Activated CD8-positive, alpha-beta T cell treated with anti-CD3 and anti-CD28 coated beads, Interleukin-2, amount 10 ng/mL, durations not matched to agents 7 days and 5 days (primary cell): ENCODE measurements around the gene OR9Q1. TPM values are rescaled to one million over a fixed set of nuclear protein-coding genes. Genes with fewer than 3 reads are reported as not detected.
"Not testable (repeated sequence)": the region's sequence is repeated elsewhere in the genome, so short reads cannot be mapped to it uniquely, and the experiment has no call there.

Experiments used
- ATAC-seq: fragments of 150-1000 bp; cut with Tn5 transposase; one replicate; pipeline ENCODE4 v1.10.0; 2021; ENCODE audit warnings: moderate library complexity
- CTCF ChIA-PET: fragments of 350-600 bp; sonication (Branson Sonifier 250); formaldehyde crosslinking; loops from one replicate; lab custom pipeline; 2021; ENCODE audit warnings: antibody characterized with exemption; lab: Charles Lee
- POLR2A ChIA-PET: fragments of 350-600 bp; sonication (Branson Sonifier 250); formaldehyde crosslinking; loops from one replicate; lab custom pipeline; 2021; ENCODE audit warnings: antibody characterized with exemption; lab: Charles Lee
- DNase-seq: peaks from one replicate; pipeline ENCODE4 v3.0.0-alpha.2; 2020
- H3K27ac Mint-ChIP-seq: one replicate; pipeline ENCODE4 v1.8.0; 2021; ENCODE audit warnings: mild to moderate bottlenecking, mixed read lengths
- H3K27me3 Mint-ChIP-seq: one replicate; pipeline ENCODE4 v1.8.0; 2021; ENCODE audit warnings: low read depth, mixed read lengths
- H3K36me3 Mint-ChIP-seq: one replicate; pipeline ENCODE4 v1.8.0; 2021; ENCODE audit warnings: low read depth, mixed read lengths
- H3K4me1 Mint-ChIP-seq: one replicate; pipeline ENCODE4 v1.8.0; 2021; ENCODE audit warnings: low read depth, mixed read lengths
- H3K4me3 Mint-ChIP-seq: one replicate; pipeline ENCODE4 v1.8.0; 2021; ENCODE audit warnings: mild to moderate bottlenecking, mixed read lengths
- H3K9me3 Mint-ChIP-seq: one replicate; pipeline ENCODE4 v1.8.0; 2022; ENCODE audit warnings: mixed read lengths; ENCODE audit not compliant: insufficient read depth
- total RNA-seq, 2 experiments: library from RNA; stranded (reverse); gene quantifications; one replicate each; pipeline ENCODE4 v1.2.3, GENCODE V29; 2021

OR9Q1 gene, protein sequence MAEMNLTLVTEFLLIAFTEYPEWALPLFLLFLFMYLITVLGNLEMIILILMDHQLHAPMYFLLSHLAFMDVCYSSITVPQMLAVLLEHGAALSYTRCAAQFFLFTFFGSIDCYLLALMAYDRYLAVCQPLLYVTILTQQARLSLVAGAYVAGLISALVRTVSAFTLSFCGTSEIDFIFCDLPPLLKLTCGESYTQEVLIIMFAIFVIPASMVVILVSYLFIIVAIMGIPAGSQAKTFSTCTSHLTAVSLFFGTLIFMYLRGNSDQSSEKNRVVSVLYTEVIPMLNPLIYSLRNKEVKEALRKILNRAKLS
- total RNA-seq = not detected

- H3K36me3 Mint-ChIP-seq = no peaks in the 10 kb centered on the region
- DNase-seq = no peak
- ATAC-seq = no peak
- ChIA-PET POLR2A (no interaction called here), CTCF (no interaction called here)
- no peak within 1 kb of the TSS for H3K4me3 Mint-ChIP-seq
- no peaks in the 10 kb centered on the region for H3K9me3 Mint-ChIP-seq
- no peaks in the 10 kb centered on the region for H3K27me3 Mint-ChIP-seq
- H3K4me1 Mint-ChIP-seq = no peaks in the 10 kb centered on the region
- no peak within 1 kb of the TSS for H3K27ac Mint-ChIP-seq
These were observed at the start of gene OR9Q1 for GRCh38 chr11:58023435-58023931. Gene OR9Q1, plus strand, starts transcription at chr11:58023881. Its CDS starts 155,564 bp downstream, at chr11:58179445.

DNA sequence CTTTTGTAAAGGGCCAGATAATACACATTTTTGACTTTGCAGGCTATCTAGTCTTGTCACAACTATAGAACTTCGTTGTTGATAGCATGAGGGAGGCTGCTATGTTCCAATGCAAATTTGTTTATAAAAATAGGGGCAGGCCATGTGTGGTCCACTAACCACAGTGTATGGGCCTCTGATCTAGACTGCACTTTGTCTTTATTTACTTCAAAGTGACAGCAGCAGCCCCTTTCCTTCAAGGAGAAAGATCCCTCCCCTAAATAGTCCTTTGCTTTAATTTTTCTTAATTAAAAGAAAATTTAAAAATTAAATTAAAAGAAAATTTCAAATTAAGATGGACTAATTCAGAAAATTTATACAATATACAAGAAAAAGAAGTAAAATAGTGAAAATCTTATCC lies 49.5 kb upstream of the OR9Q1 start:
- ChIA-PET CTCF (no interaction called here), POLR2A (no interaction called here)
- Mint-ChIP-seq H3K4me3 (no peak overlapping the region), H3K27me3 (peaks cover 2% of the 10 kb centered on the region), H3K36me3 (no peaks in the 10 kb centered on the region), H3K9me3 (no peaks in the 10 kb centered on the region), H3K4me1 (no peaks in the 10 kb centered on the region), H3K27ac (no peak overlapping the region)
- DNase-seq (no peak), ATAC-seq (no peak)

GRCh38 chr11:57974848-57975601 lies 48.7 kb upstream of the OR9Q1 start:
- CTCF ChIA-PET = no interaction called here
- H3K4me1 Mint-ChIP-seq = no peaks in the 10 kb centered on the region
- ATAC-seq (no peak), DNase-seq (no peak)
- H3K36me3 Mint-ChIP-seq = no peaks in the 10 kb centered on the region
- no peaks in the 10 kb centered on the region for H3K9me3 Mint-ChIP-seq
- POLR2A ChIA-PET = no interaction called here
- H3K4me3 Mint-ChIP-seq = no peak overlapping the region
- no peak overlapping the region for H3K27ac Mint-ChIP-seq
- H3K27me3 Mint-ChIP-seq = peaks cover 2% of the 10 kb centered on the region

GRCh38 chr11:57977709-57978108 lies 46.0 kb upstream of the OR9Q1 start:
- no peaks in the 10 kb centered on the region for H3K4me1 Mint-ChIP-seq
- no peaks in the 10 kb centered on the region for H3K36me3 Mint-ChIP-seq
- ChIA-PET CTCF (no interaction called here), POLR2A (interaction anchor here (0.7 kb wide), 1 partner anchor 354 kb away, joined by 3 read pairs; no protein-coding TSS in a partner anchor)
- ATAC-seq (no peak), DNase-seq (no peak)
- H3K9me3 Mint-ChIP-seq = no peaks in the 10 kb centered on the region
- no peak overlapping the region for H3K27ac Mint-ChIP-seq
- no peaks in the 10 kb centered on the region for H3K27me3 Mint-ChIP-seq
- H3K4me3 Mint-ChIP-seq = no peak overlapping the region

- CTCF ChIA-PET = no interaction called here
- Mint-ChIP-seq H3K27ac (no peak overlapping the region), H3K36me3 (no peaks in the 10 kb centered on the region), H3K4me3 (no peak overlapping the region), H3K27me3 (peaks cover 2% of the 10 kb centered on the region), H3K4me1 (no peaks in the 10 kb centered on the region), H3K9me3 (no peaks in the 10 kb centered on the region)
- DNase-seq (no peak), ATAC-seq (no peak)
- POLR2A ChIA-PET = no interaction called here
These were observed 44.8 kb upstream of the OR9Q1 start for GRCh38 chr11:57978686-57979531.

DNA sequence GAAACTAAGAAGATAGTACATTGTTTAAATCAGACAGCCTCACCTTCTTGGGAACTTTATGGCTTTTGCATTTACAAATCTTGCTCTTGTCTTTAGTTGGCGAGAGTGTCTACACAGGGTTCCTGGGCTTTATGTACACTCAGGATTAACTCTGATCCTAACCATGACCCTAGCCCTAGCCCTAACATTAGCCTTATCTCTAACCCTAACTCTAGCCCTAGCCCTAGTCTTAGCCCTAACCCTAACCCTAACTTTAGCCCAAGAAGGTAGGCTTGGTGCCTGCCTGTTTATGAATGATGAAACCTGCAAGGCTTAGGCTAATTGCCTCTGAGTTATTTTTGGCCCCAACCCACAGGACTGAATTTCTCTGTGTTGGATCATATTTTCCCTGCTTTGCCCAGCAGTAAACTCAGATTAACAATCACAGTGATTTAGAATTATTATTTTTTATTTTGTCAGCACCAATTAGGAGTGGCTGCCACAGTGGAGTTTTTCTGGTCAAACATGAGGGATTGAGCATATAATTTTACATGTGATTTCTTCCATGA lies 44.1 kb upstream of the OR9Q1 start:
- H3K36me3 Mint-ChIP-seq = no peaks in the 10 kb centered on the region
- CTCF ChIA-PET = no interaction called here
- ATAC-seq (no peak), DNase-seq (no peak)
- no peaks in the 10 kb centered on the region for H3K4me1 Mint-ChIP-seq
- POLR2A ChIA-PET = no interaction called here
- no peak overlapping the region for H3K4me3 Mint-ChIP-seq
- H3K27me3 Mint-ChIP-seq = peaks cover 3% of the 10 kb centered on the region
- no peak overlapping the region for H3K27ac Mint-ChIP-seq
- no peaks in the 10 kb centered on the region for H3K9me3 Mint-ChIP-seq

DNA sequence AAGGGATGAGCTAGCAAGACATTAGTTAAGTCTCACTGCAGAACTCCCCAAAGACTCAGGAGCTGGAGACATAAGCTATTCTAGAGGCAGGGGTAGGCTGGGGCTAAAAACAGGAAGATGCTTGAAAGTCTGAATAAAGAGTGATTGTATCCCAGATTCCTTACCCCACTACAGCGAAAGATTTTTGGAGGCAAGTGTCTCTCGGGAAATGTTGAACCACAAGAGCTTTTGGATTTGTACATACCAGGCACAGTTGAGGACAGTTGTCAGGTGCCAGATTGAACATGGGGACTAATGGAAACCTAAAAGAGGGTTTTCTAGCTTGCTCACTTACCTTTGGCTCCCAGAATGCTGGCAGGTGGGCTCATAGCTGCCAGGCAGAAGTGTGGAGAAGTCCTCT lies 43.5 kb upstream of the OR9Q1 start:
- Mint-ChIP-seq H3K4me1 (no peaks in the 10 kb centered on the region), H3K4me3 (no peak overlapping the region), H3K27ac (no peak overlapping the region), H3K9me3 (no peaks in the 10 kb centered on the region), H3K36me3 (no peaks in the 10 kb centered on the region), H3K27me3 (peaks cover 3% of the 10 kb centered on the region)
- ChIA-PET CTCF (no interaction called here), POLR2A (interaction anchor here (0.5 kb wide), 1 partner anchor 190 kb away, joined by 6 read pairs; no protein-coding TSS in a partner anchor)
- no peak for ATAC-seq
- no peak for DNase-seq

DNA sequence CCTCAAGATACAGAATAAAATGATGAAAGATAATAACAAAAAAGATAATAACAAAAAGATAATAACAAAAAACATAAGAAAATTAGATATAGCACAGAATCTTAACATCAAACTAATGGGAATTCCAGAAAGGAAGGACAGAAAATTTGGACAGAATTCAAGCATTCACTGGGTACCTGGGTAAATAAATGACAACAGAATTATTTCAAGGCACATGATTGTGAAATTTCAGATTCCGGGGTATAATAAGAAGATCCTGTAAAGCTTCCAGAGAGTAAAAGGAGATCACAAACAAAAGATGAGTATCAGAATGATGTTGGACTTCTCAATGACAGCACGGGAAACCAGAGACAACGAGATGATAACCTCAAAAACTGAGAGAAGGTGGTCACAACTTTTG lies 42.1 kb upstream of the OR9Q1 start:
- ATAC-seq (no peak), DNase-seq (no peak)
- ChIA-PET POLR2A (no interaction called here), CTCF (no interaction called here)
- Mint-ChIP-seq H3K4me1 (no peaks in the 10 kb centered on the region), H3K4me3 (no peak overlapping the region), H3K9me3 (no peaks in the 10 kb centered on the region), H3K27me3 (peaks cover 3% of the 10 kb centered on the region), H3K36me3 (no peaks in the 10 kb centered on the region), H3K27ac (no peak overlapping the region)

DNA sequence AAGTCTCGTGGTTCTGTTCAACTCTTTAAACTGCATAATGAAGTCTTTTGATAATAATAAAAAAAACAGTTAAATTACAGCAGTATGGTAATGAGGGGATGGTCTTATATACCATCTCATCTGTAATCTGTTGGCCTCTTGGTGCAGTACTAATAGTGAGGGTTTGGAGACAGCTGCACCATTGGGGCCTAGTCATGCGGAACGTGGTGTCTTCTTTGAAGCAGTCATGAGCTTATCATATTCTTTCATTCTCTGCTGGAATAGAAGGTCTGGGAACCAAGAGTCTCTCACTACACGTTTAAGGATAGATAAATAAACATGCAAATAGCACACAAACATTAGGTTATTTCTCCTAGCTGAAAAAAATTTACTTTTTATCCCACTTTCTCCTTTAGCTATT lies 40.9 kb upstream of the OR9Q1 start:
- Mint-ChIP-seq H3K27ac (no peak overlapping the region), H3K27me3 (peaks cover 3% of the 10 kb centered on the region), H3K36me3 (no peaks in the 10 kb centered on the region), H3K4me1 (no peaks in the 10 kb centered on the region), H3K4me3 (no peak overlapping the region), H3K9me3 (no peaks in the 10 kb centered on the region)
- no peak for ATAC-seq
- CTCF ChIA-PET = interaction anchor here (1.0 kb wide), 1 partner anchor 21 kb away, joined by 3 read pairs; no protein-coding TSS in a partner anchor
- POLR2A ChIA-PET = no interaction called here
- no peak for DNase-seq

- CTCF ChIA-PET = no interaction called here
- no peak for ATAC-seq
- H3K27me3 Mint-ChIP-seq = peaks cover 6% of the 10 kb centered on the region
These were observed 40.5 kb upstream of the OR9Q1 start for GRCh38 chr11:57983191-57983590.

GRCh38 chr11:57999523-57999922 lies 24.2 kb upstream of the OR9Q1 start:
- H3K27ac Mint-ChIP-seq, H3K4me1 Mint-ChIP-seq, ATAC-seq, H3K4me3 Mint-ChIP-seq, CTCF ChIA-PET, POLR2A ChIA-PET, H3K9me3 Mint-ChIP-seq, H3K36me3 Mint-ChIP-seq, H3K27me3 Mint-ChIP-seq, DNase-seq: not testable (repeated sequence)

More at GRCh38 chr11:57983191-57983590, 40.5 kb upstream of the OR9Q1 start:
- Mint-ChIP-seq H3K27ac (no peak overlapping the region), H3K4me3 (no peak overlapping the region), H3K9me3 (no peaks in the 10 kb centered on the region), H3K36me3 (no peaks in the 10 kb centered on the region), H3K4me1 (no peaks in the 10 kb centered on the region)
- no peak for DNase-seq
- POLR2A ChIA-PET = no interaction called here
